Left renal pelvis (tissue), 4 donors: Measurements from ENCODE around the gene COX5B. TPM values are rescaled to one million over a fixed set of nuclear protein-coding genes. Genes with fewer than 3 reads are reported as not detected.
"Not testable (repeated sequence)": the region's sequence is repeated elsewhere in the genome, so short reads cannot be mapped to it uniquely, and the experiment has no call there.

Experiments
- DNase-seq, 4 donors: peaks; one replicate each; pipeline ENCODE4 v3.0.0-alpha.2; 2013; ENCODE audit warnings: low read depth in 4 of 4, low spot score in 3 of 4
- polyA plus RNA-seq, 4 donors: library from polyadenylated mRNA; unstranded; fragments of 120-200 nt; gene quantifications; one replicate each; pipeline ENCODE4 v1.2.1, GENCODE V29; 2013; ENCODE audit not compliant: insufficient read length in 4 of 4

Gene COX5B
- polyA plus RNA-seq, 4 donors: 102 to 232 (median 199) TPM

DNA sequence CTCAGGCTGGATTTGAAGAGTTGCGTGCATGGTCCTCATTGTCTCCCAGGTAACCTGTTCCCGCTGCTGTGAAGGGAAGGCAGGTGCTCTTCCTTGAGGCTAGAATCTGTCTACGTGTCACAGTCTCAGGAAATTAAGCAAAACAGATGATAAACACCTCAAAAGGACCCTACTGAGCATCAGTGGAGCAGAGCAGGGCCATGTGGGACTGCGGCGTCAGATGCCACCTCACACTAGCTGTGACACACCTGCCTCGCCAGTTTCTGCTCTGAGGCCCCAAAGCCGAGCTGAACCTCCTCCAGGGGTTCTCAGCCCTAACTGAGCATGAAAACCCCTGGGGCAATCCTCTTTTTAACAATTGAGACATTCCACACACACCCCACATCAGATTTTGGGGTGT is 25.7 kb downstream of the COX5B start:
- no peak for DNase-seq

DNA sequence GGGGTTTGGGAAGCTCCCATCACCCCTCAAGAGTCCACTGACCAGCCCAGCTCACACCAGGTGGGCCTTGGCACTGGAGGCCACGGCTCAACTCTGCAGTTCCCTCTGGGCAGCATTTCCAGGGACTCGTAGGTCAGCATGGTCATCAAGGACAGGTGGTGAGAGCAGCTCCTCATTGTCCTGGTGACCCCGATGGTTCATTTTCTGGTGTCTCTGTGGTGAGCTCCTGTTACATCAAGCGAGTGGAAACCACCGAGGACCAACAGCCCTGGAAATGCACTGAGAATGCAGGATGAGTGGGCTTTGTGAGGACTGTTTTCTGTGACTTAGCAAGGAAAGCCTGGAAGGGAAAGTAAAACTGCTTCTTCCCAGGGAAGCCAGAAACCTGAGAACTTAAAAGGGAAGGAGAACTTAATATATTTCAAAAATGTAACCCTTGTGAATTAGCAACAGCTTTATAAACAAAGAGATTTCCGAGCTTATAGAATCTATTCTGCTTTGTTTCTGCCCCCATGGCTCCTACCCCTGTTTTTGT is 26.8 kb downstream of the COX5B start:
- not testable (repeated sequence) for DNase-seq

- DNase-seq: no peak
Measured at GRCh38 chr2:97673182-97673914, 27.5 kb downstream of the COX5B start.

- no peak for DNase-seq
Measured at GRCh38 chr2:97673915-97674283, 28.0 kb downstream of the COX5B start.

DNA sequence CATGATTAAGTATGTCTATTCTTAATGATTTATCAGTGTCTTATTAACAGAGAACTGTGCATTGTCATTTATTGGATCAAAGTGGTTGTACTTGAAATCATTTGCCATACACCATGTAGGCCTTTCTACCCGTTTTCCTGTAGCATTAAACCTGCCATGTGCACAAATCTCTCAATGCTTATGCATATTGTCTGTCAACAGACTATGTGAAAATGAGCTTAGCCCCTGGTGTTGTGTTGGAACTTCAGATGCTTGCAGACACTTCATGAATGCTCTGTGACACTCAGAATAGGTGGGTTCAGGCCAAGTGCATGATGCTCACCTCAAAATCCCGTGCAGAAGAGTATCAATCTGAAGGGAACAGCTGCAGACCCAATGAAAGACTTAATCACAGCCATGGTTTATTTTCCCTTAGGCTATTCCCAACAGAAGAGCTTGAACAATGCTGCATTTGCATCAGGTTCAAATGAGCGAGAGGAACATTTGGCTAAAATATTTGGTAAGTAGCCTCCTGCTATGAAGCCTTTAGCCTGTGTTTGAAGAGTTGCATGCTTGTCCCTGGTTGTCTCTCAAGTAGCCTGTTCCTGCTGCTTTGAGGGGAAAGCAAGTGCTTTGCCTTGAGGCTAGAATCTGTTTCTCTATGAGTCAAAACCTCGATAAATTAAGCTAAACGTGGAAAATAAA is 29.7 kb downstream of the COX5B start:
- DNase-seq: no peak

- DNase-seq: no peak
Measured at GRCh38 chr2:97676620-97677019, 30.8 kb downstream of the COX5B start.

GRCh38 chr2:97677480-97677879 is 31.6 kb downstream of the COX5B start:
- no peak for DNase-seq

GRCh38 chr2:97678298-97678697 is 32.4 kb downstream of the COX5B start:
- no peak for DNase-seq

GRCh38 chr2:97687235-97687634 is 41.4 kb downstream of the COX5B start:
- not testable (repeated sequence) for DNase-seq

DNA sequence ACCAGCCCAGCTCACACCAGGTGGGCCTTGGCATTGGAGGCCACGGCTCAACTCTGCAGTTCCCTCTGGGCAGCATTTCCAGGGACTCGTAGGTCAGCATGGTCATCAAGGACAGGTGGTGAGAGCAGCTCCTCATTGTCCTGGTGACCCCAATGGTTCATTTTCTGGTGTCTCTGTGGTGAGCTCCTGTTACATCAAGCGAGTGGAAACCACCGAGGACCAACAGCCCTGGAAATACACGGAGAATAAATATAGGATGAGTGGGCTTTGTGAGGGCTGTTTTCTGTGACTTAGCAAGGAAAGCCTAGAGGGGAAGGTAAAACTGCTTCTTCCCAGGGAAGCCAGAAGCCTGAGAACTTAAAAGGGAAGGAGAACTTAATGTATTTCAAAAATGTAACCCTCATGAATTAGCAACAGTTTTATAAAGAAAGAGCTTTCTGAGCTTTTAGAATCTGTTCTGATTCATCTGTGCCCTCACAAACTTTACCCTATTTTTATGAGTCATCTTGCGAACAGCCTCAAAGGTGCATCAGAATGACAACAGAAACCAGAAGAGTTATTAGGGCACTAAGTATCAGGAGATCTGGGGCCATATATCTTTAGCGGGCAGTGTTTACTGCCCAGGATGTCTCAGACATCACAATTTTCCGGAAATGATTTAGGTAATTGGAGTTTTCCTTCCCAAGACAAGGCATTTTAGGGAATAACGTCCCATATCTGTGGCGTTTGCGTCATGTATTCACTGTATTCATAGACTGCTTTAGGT is 42.4 kb downstream of the COX5B start:
- DNase-seq: no peak

- no peak for DNase-seq
Measured at GRCh38 chr2:97691166-97691565, 45.3 kb downstream of the COX5B start.

DNA sequence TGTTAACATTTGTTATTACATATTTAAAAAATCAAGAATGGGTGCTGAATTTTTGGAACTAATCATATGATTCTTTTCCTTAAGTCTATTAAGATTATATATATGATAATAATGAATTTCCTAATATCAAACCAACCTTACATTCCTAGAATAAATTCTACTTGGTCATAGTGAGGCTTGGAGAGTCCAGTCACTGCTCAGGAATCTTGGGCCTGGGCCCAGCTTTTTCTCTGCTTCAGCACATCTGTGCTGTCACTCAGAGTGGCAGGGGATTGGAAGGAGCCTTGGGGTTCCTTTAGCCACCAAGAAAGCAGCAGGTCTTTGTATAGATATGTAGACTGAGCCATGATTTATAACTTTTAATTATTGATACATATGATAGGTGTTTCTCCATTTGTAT is 47.6 kb downstream of the COX5B start:
- no peak for DNase-seq

DNA sequence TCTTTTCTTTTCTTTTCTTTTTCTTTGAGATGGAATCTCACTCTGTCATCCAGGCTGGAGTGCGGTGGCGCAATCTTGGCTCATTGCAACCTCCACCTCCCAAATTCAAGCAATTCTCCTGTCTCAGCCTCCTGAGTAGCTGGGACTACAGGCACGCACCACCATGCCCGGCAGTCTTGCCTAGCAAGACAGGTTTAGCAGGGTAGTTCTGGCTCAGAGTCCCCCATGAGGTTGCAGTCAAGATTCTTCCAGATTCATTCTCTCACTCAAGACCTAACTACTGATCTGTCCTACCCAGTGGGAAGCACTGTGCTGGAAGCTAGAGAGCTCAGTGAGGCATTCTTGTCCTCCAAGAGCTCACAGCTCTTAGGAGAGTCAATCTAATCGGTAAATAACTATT is 49.9 kb downstream of the COX5B start:
- DNase-seq: no peak

DNA sequence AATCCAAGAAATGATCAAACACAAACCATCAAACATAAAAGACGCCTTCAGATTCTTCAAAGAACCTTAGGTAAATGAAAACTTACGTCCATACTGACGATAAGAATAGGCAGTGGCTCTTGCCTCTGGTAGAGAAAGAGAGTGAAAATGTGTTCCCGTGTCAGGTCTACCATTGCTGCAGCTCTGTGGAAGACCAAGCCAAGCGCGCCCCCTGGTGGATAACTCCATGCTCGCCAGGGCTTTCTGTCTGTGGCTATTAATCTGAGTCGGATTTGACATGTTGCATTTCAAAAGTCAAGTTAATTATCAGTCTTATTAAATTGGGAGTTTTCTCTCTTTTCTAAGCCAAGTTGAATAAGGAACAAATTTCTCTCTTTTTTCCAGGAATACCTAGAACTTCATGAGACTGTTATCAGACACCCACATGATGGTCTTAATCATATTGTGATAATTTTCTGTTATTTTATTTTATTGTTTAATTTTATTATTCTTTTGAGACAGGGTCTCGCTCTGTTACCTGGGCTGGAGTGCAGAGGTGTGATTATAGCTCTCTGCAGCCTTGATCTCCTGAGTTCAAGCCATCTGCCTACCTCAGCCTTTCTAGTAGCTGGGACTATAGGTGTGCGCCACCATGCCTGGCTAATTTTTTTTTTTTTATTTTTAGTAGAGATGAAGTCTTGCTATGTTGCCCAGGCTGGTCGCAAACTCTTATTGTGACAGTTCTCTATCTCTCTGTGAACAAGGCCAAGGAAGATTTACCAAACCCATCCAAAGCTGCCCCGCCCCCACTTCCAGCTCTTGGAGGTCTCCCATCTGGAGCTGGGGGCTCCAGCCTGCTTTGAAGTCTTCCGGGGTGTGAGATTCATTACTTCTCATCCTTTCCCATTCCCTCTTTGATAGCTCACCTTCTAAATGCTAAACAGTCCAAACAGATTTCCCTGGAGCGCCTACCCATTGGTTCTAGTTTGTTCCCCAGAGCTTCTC is 51.7 kb downstream of the COX5B start:
- DNase-seq: peak in 3 of 4 donors; percentile 54 to 67 (median 60)

Other genes with a start within 250 kb of the COX5B start
- 10 to 100 TPM; 18.0 to 32.7 (median 24.4) TPM for gene ANKRD36B, start 56.2 kb upstream of the COX5B start, polyA plus RNA-seq
- 10 to 100 TPM; 42.7 to 67.9 (median 53.4) TPM for gene ACTR1B, start 18.0 kb downstream of the COX5B start, polyA plus RNA-seq
- gene C2orf92, start 23.7 kb downstream of the COX5B start, polyA plus RNA-seq: 10 to 100 TPM in 2 of 4 donors, 1 to 10 TPM in 2; 7.1 to 26.6 (median 9.4) TPM
- 1 to 10 TPM in 3 of 4 donors, under 1 TPM in 1; 0.80 to 2.7 (median 1.8) TPM for gene ZAP70, start 67.5 kb downstream of the COX5B start, polyA plus RNA-seq